CD4-positive, CD25-positive, alpha-beta regulatory T cell (primary cell): ENCODE measurements around the gene LRRC31. TPM values are rescaled to one million over a fixed set of nuclear protein-coding genes. Genes with fewer than 3 reads are reported as not detected.

Source experiments
- ATAC-seq, 2 donors: fragments of 150-1000 bp; cut with Tn5 transposase; one replicate each; pipeline ENCODE4 v1.10.0; 2021; ENCODE audit warnings: low read depth in 2 of 2, moderate number of reproducible peaks in 2 of 2, moderate library complexity in 1 of 2
- DNase-seq, 3 donors: peaks; one replicate each; pipeline versions ENCODE4 v3.0.0 to v3.0.0-alpha.2; 2012 to 2022; ENCODE audit warnings: mixed read lengths in 1 of 3
- H3K27ac ChIP-seq: one replicate; pipeline ENCODE4 v1.7.0; 2013; ENCODE audit warnings: mild to moderate bottlenecking, low read length; ENCODE audit not compliant: insufficient read depth, poor library complexity, severe bottlenecking
- H3K27me3 ChIP-seq: one replicate; pipeline ENCODE4 v1.7.0; 2013; ENCODE audit warnings: low read length; ENCODE audit not compliant: control insufficient read depth, insufficient read depth
- H3K36me3 ChIP-seq: one replicate; pipeline ENCODE4 v1.7.0; 2013; ENCODE audit warnings: mild to moderate bottlenecking, low read length, moderate library complexity; ENCODE audit not compliant: control insufficient read depth, insufficient read depth
- H3K4me1 ChIP-seq: 2 replicates; pipeline ENCODE4 v1.7.0; 2013; ENCODE audit warnings: mild to moderate bottlenecking, low read length; ENCODE audit not compliant: insufficient read depth, control insufficient read depth, poor library complexity, severe bottlenecking
- H3K4me3 ChIP-seq: one replicate; pipeline ENCODE4 v1.7.0; 2013; ENCODE audit warnings: low read depth, mild to moderate bottlenecking, low read length, moderate library complexity
- H3K9me3 ChIP-seq, 2 experiments: 1 replicate in 1 of 2; 2 replicates in 1 of 2; pipeline ENCODE4 v1.7.0; 2013; ENCODE audit warnings: low read length in 2 of 2, mild to moderate bottlenecking in 1 of 2, moderate library complexity in 1 of 2; ENCODE audit not compliant: control insufficient read depth in 2 of 2
- H3K27ac Mint-ChIP-seq, 3 donors: one replicate each; pipeline ENCODE4 v1.8.0; 2020 to 2022; ENCODE audit warnings: mild to moderate bottlenecking in 3 of 3, mixed read lengths in 3 of 3, moderate library complexity in 2 of 3
- H3K27me3 Mint-ChIP-seq: one replicate; pipeline ENCODE4 v1.8.0; 2022; ENCODE audit warnings: mild to moderate bottlenecking, mixed read lengths
- H3K36me3 Mint-ChIP-seq: one replicate; pipeline ENCODE4 v1.8.0; 2020; ENCODE audit warnings: mixed read lengths
- H3K4me1 Mint-ChIP-seq, 4 donors: one replicate each; pipeline ENCODE4 v1.8.0; 2020 to 2022; ENCODE audit warnings: mixed read lengths in 4 of 4, mild to moderate bottlenecking in 1 of 4
- H3K4me3 Mint-ChIP-seq, 4 donors: one replicate each; pipeline ENCODE4 v1.8.0; 2020 to 2022; ENCODE audit warnings: mild to moderate bottlenecking in 4 of 4, mixed read lengths in 4 of 4, moderate library complexity in 3 of 4
- H3K9me3 Mint-ChIP-seq, 7 donors: one replicate each; pipeline ENCODE4 v1.8.0; 2020 to 2022; ENCODE audit warnings: mixed read lengths in 7 of 7, mild to moderate bottlenecking in 3 of 7, moderate library complexity in 2 of 7
- polyA plus RNA-seq, 4 donors: library from polyadenylated mRNA; unstranded; fragments of 300-500 nt; fragmentation: Illumina TruSeq; gene quantifications; one replicate each; pipeline ENCODE4 v1.2.3, GENCODE V29; 2021
- total RNA-seq: library from RNA; stranded (reverse); gene quantifications from one replicate; pipeline ENCODE4 v1.2.3, GENCODE V29; 2022

The LRRC31 gene
- total and polyA plus RNA-seq, 5 donors from 2014 or later = not detected

- no peaks in the 10 kb centered on the region for H3K27me3 ChIP-seq
- no peak for ATAC-seq
- no peak overlapping the region for H3K4me3 ChIP-seq
- peaks cover 3 to 17% (median 5%) of the 10 kb centered on the region in 7 donors for H3K9me3 Mint-ChIP-seq
- H3K27ac Mint-ChIP-seq = no peak overlapping the region
- peaks cover 5 to 10% of the 10 kb centered on the region in 2 experiments for H3K9me3 ChIP-seq
- no peaks in the 10 kb centered on the region for H3K4me1 ChIP-seq
- H3K27ac ChIP-seq = no peak overlapping the region
- H3K27me3 Mint-ChIP-seq = peaks cover 6% of the 10 kb centered on the region
- DNase-seq = no peak
- H3K4me1 Mint-ChIP-seq = no peaks in the 10 kb centered on the region
- H3K36me3 ChIP-seq = no peaks in the 10 kb centered on the region
- H3K4me3 Mint-ChIP-seq = no peak overlapping the region
- H3K36me3 Mint-ChIP-seq = peaks cover 8% of the 10 kb centered on the region
These were observed 27.5 kb upstream of the LRRC31 start for GRCh38 chr3:169897284-169897683.

GRCh38 chr3:169895072-169895471, 25.3 kb upstream of the LRRC31 start:
- peaks cover 0 to 5% (median 3%) of the 10 kb centered on the region in 7 donors for H3K9me3 Mint-ChIP-seq
- H3K36me3 Mint-ChIP-seq = no peaks in the 10 kb centered on the region
- H3K4me3 ChIP-seq = no peak overlapping the region
- no peaks in the 10 kb centered on the region for H3K36me3 ChIP-seq
- no peak overlapping the region for H3K27ac ChIP-seq
- H3K27me3 Mint-ChIP-seq = peaks cover 6% of the 10 kb centered on the region
- DNase-seq (no peak), ATAC-seq (no peak)
- H3K4me3 Mint-ChIP-seq = no peak overlapping the region
- H3K9me3 ChIP-seq = no peaks in the 10 kb centered on the region
- H3K27me3 ChIP-seq = no peaks in the 10 kb centered on the region
- no peaks in the 10 kb centered on the region for H3K4me1 Mint-ChIP-seq
- no peaks in the 10 kb centered on the region for H3K4me1 ChIP-seq
- no peak overlapping the region for H3K27ac Mint-ChIP-seq

- Histone ChIP-seq H3K36me3 (no peaks in the 10 kb centered on the region), H3K27ac (no peak overlapping the region), H3K4me3 (no peak overlapping the region), H3K27me3 (no peaks in the 10 kb centered on the region), H3K4me1 (no peaks in the 10 kb centered on the region), H3K9me3 (no peaks in the 10 kb centered on the region)
- H3K4me1 Mint-ChIP-seq = no peaks in the 10 kb centered on the region
- H3K27ac Mint-ChIP-seq = no peak overlapping the region
- peaks cover 0 to 1% (median 0%) of the 10 kb centered on the region in 7 donors for H3K9me3 Mint-ChIP-seq
- H3K27me3 Mint-ChIP-seq = peaks cover 1% of the 10 kb centered on the region
- DNase-seq (no peak), ATAC-seq (no peak)
- H3K36me3 Mint-ChIP-seq = no peaks in the 10 kb centered on the region
- H3K4me3 Mint-ChIP-seq = no peak overlapping the region
These were observed 24.4 kb upstream of the LRRC31 start for GRCh38 chr3:169894110-169894509.

DNA sequence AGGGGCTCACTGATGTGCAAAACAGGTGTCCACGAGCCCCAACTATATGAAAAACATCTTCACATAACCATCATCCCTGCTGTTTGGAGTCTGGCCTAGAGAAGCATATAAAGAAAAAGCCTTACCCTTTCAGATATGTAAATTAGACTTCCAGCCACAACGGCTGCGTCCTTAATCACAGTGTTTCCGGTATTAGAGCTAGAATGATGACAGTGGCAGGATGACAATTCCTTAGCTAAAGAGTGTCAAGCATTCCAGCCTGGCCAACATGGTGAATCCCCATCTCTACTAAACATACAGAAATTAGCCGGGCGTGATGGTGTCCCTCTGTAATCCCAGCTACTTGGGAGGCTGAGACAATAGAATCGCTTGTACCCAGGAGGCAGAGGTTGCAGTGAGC, 22.2 kb upstream of the LRRC31 start:
- no peak for ATAC-seq
- no peaks in the 10 kb centered on the region for H3K4me1 Mint-ChIP-seq
- H3K27ac Mint-ChIP-seq = no peak overlapping the region
- Histone ChIP-seq H3K27ac (no peak overlapping the region), H3K9me3 (no peaks in the 10 kb centered on the region), H3K27me3 (no peaks in the 10 kb centered on the region), H3K4me3 (no peak overlapping the region), H3K4me1 (no peaks in the 10 kb centered on the region), H3K36me3 (no peaks in the 10 kb centered on the region)
- DNase-seq = no peak
- H3K36me3 Mint-ChIP-seq = no peaks in the 10 kb centered on the region
- H3K4me3 Mint-ChIP-seq = no peak overlapping the region
- no peaks in the 10 kb centered on the region for H3K27me3 Mint-ChIP-seq
- H3K9me3 Mint-ChIP-seq = peaks cover 0 to 1% (median 0%) of the 10 kb centered on the region in 7 donors

DNA sequence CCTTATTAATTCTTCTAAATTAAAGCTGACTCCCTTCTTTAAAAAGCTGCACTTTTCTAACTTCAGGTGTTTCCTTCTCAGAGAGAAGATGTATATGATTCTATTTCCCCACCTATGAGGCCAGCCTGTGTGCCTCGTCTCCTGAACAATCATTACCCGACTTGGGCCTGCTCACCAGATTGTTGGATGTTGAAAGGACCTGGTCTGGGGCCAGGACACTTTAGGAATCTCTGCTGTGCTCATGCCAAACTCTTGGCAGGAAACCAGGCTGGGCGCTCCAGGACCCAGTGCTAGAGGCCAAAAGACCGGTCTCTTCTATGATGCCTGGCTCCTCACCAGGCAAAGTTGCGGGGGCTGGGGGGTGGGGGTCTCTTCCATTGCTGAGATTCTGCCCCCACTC, 16.9 kb upstream of the LRRC31 start:
- peak overlapping the region in 1 of 3 donors; percentile 48 for H3K27ac Mint-ChIP-seq
- no peak for ATAC-seq

DNA sequence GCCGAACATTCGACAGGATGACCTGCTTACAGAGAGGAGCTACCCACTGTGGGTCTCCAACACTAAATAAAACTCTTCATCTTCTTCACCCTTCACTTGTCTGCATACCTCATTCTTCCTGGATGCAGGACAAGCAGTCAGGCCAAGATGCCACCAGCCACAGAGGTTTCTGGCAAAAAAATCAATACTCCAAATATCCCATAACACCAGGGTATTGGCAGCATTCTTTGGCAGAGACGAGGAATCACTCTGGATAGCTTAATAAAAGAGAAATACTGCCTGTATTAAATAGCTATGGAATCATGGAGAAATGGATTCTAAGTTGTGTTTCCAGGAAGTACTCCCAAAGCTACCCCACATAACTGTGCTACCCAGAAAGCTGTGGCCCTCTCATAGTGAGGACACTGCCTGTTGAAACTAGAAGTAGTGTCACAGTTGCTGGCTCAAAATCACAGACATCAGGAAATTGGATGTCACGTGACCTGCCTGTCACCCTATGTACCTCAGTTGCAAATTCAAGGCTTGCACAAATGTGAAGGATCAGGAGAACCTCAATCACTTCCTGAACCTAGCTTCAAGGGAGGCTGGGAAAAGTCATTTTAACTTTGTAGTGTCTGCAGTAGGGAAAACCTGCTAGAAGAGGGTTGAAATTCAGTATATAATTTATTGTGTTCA, 11.0 kb upstream of the LRRC31 start:
- Mint-ChIP-seq H3K27ac (peak overlapping the region in 1 of 3 donors; percentile 39), H3K9me3 (no peaks in the 10 kb centered on the region), H3K27me3 (peaks cover 13% of the 10 kb centered on the region), H3K4me3 (no peak overlapping the region), H3K4me1 (no peaks in the 10 kb centered on the region), H3K36me3 (no peaks in the 10 kb centered on the region)
- DNase-seq = peak in 1 of 3 donors; percentile 25
- no peaks in the 10 kb centered on the region for H3K36me3 ChIP-seq
- peaks cover 4% of the 10 kb centered on the region for H3K27me3 ChIP-seq
- no peak overlapping the region for H3K27ac ChIP-seq
- no peak for ATAC-seq
- no peaks in the 10 kb centered on the region for H3K4me1 ChIP-seq
- H3K9me3 ChIP-seq = no peaks in the 10 kb centered on the region
- H3K4me3 ChIP-seq = no peak overlapping the region

More for the DNA sequence above, 16.9 kb upstream of the LRRC31 start:
- H3K9me3 ChIP-seq = no peaks in the 10 kb centered on the region
- DNase-seq = no peak
- no peaks in the 10 kb centered on the region for H3K27me3 Mint-ChIP-seq
- no peak overlapping the region for H3K4me3 ChIP-seq
- no peaks in the 10 kb centered on the region for H3K36me3 Mint-ChIP-seq
- H3K9me3 Mint-ChIP-seq = no peaks in the 10 kb centered on the region
- H3K4me3 Mint-ChIP-seq = no peak overlapping the region
- no peaks in the 10 kb centered on the region for H3K36me3 ChIP-seq
- H3K27ac ChIP-seq = no peak overlapping the region
- H3K27me3 ChIP-seq = peaks cover 1% of the 10 kb centered on the region
- H3K4me1 ChIP-seq = no peaks in the 10 kb centered on the region
- H3K4me1 Mint-ChIP-seq = no peaks in the 10 kb centered on the region

GRCh38 chr3:169879845-169880575, 10.3 kb upstream of the LRRC31 start:
- no peak overlapping the region for H3K4me3 ChIP-seq
- H3K27me3 ChIP-seq = peaks cover 4% of the 10 kb centered on the region
- no peaks in the 10 kb centered on the region for H3K4me1 ChIP-seq
- H3K36me3 ChIP-seq = no peaks in the 10 kb centered on the region
- no peak for DNase-seq
- Mint-ChIP-seq H3K9me3 (no peaks in the 10 kb centered on the region), H3K27me3 (peaks cover 15% of the 10 kb centered on the region), H3K36me3 (no peaks in the 10 kb centered on the region), H3K4me1 (no peaks in the 10 kb centered on the region), H3K27ac (no peak overlapping the region), H3K4me3 (no peak overlapping the region)
- no peak for ATAC-seq
- H3K27ac ChIP-seq = no peak overlapping the region
- H3K9me3 ChIP-seq = no peaks in the 10 kb centered on the region
